IMR-90 (cell line): ENCODE results near the gene ZBTB9. TPM values are rescaled to one million over a fixed set of nuclear protein-coding genes. Genes with fewer than 3 reads are reported as not detected.
A peak's percentile ranks its signal among the peaks of the same experiment; 100 is the strongest.

ENCODE experiments used
- ATAC-seq: fragments of 200-7000 bp; cut with Tn5 transposase; 2 replicates; pipeline ENCODE4 v1.9.1; 2020; ENCODE audit warnings: low read depth, mild to moderate bottlenecking, moderate library complexity
- BruUV-seq: library from RNA; stranded (reverse); fragments of 400-500 nt; replicated peaks from 2 replicates; lab custom pipeline; 2021; lab: Mats Ljungman, UMichigan
- CTCF ChIA-PET: fragments of 300-600 bp; formaldehyde crosslinking; extraction: SDS; loops from one replicate; lab custom pipeline; 2021; ENCODE audit warnings: antibody characterized with exemption; lab: Yijun Ruan, JAX
- POLR2A ChIA-PET: fragments of 300-600 bp; sonication (Branson Sonifier 250); formaldehyde crosslinking; loops from one replicate; lab custom pipeline; 2022; ENCODE audit warnings: antibody characterized with exemption; ENCODE audit not compliant: unreplicated experiment; lab: Charles Lee
- DNase-seq: peaks from one replicate; pipeline ENCODE4 v3.0.0; 2013
- H2AFZ ChIP-seq: replicated peaks from 2 replicates; pipeline ENCODE3; 2013; ENCODE audit warnings: low read length, mild to moderate bottlenecking; ENCODE audit not compliant: poor library complexity
- H2AK5ac ChIP-seq: 2 replicates; pipeline ENCODE4 v1.6.1; 2013; ENCODE audit warnings: low read depth, low read length, inconsistent platforms
- H2AK9ac ChIP-seq: replicated peaks from 2 replicates; pipeline ENCODE3; 2013; ENCODE audit warnings: mild to moderate bottlenecking, low read depth, low read length, moderate library complexity; ENCODE audit not compliant: poor library complexity
- H2BK120ac ChIP-seq: 2 replicates; pipeline ENCODE4 v1.6.1; 2013; ENCODE audit warnings: low read depth, low read length, inconsistent platforms
- H2BK15ac ChIP-seq: 3 replicates; pipeline ENCODE4 v1.6.1; 2013; ENCODE audit warnings: low read depth, low read length, inconsistent platforms
- H2BK20ac ChIP-seq: 2 replicates; pipeline ENCODE4 v1.6.1; 2013; ENCODE audit warnings: low read depth, mild to moderate bottlenecking, inconsistent platforms, low read length, moderate library complexity
- H2BK5ac ChIP-seq: 2 replicates; pipeline ENCODE4 v1.6.1; 2013; ENCODE audit warnings: mild to moderate bottlenecking, low read depth, low read length, inconsistent platforms; ENCODE audit not compliant: poor library complexity, severe bottlenecking
- H3K14ac ChIP-seq: replicated peaks from 2 replicates; pipeline ENCODE4 v1.6.1; 2013; ENCODE audit warnings: low read depth, low read length, inconsistent platforms
- H3K18ac ChIP-seq: 2 replicates; pipeline ENCODE4 v1.6.1; 2013; ENCODE audit warnings: low read depth, low read length, control low read depth
- H3K23ac ChIP-seq: 2 replicates; pipeline ENCODE4 v1.6.1; 2013; ENCODE audit warnings: low read depth, low read length, inconsistent platforms
- H3K27ac ChIP-seq: 2 replicates; pipeline ENCODE4 v1.5.1; 2013; ENCODE audit warnings: mild to moderate bottlenecking, control low read depth, low read length; ENCODE audit not compliant: insufficient read depth
- H3K27me3 ChIP-seq: 2 replicates; pipeline ENCODE4 v1.6.1; 2013; ENCODE audit warnings: low read length; ENCODE audit not compliant: control insufficient read depth, insufficient read depth
- H3K36me3 ChIP-seq: 2 replicates; pipeline ENCODE4 v1.6.1; 2013; ENCODE audit warnings: low read length, mixed read lengths; ENCODE audit not compliant: control insufficient read depth, insufficient read depth
- H3K4ac ChIP-seq: 2 replicates; pipeline ENCODE4 v1.6.1; 2013; ENCODE audit warnings: low read depth, low read length, inconsistent platforms
- H3K4me1 ChIP-seq: 2 replicates; pipeline ENCODE4 v1.6.1; 2013; ENCODE audit warnings: low read length, mixed read lengths; ENCODE audit not compliant: control insufficient read depth, insufficient read depth
- H3K4me2 ChIP-seq: 2 replicates; pipeline ENCODE4 v1.6.1; 2013; ENCODE audit warnings: low read depth, mild to moderate bottlenecking, control low read depth, low read length, moderate library complexity
- H3K4me3 ChIP-seq: 2 replicates; pipeline ENCODE4 v1.5.1; 2013; ENCODE audit warnings: low read depth, mild to moderate bottlenecking, control low read depth, low read length, moderate library complexity; ENCODE audit not compliant: insufficient read depth
- H3K56ac ChIP-seq: 2 replicates; pipeline ENCODE4 v1.6.1; 2013; ENCODE audit warnings: low read length, inconsistent platforms; ENCODE audit not compliant: insufficient read depth; ENCODE audit errors: extremely low read depth
- H3K79me1 ChIP-seq, 2 experiments: 2 replicates each; pipeline ENCODE4 v1.6.1; 2013; ENCODE audit warnings: low read length in 2 of 2, inconsistent platforms in 1 of 2, low read depth in 1 of 2
- H3K9ac ChIP-seq: 2 replicates; pipeline ENCODE4 v1.6.1; 2013; ENCODE audit warnings: low read depth, low read length, control low read depth
- H3K9me1 ChIP-seq: 2 replicates; pipeline ENCODE4 v1.6.1; 2013; ENCODE audit warnings: low read length, inconsistent platforms; ENCODE audit not compliant: insufficient read depth
- H3K9me3 ChIP-seq: 2 replicates; pipeline ENCODE4 v1.6.1; 2013; ENCODE audit warnings: low read length; ENCODE audit not compliant: control insufficient read depth, insufficient read depth
- H4K20me1 ChIP-seq: 2 replicates; pipeline ENCODE4 v1.6.1; 2013; ENCODE audit warnings: low read length, inconsistent platforms; ENCODE audit not compliant: insufficient read depth
- H4K5ac ChIP-seq: 2 replicates; pipeline ENCODE4 v1.6.1; 2013; ENCODE audit warnings: mild to moderate bottlenecking, low read depth, low read length, control low read depth
- H4K8ac ChIP-seq, 2 experiments: 2 replicates each; pipeline ENCODE4 v1.6.1; 2013; ENCODE audit warnings: low read depth in 2 of 2, low read length in 2 of 2, control low read depth in 1 of 2, inconsistent platforms in 1 of 2
- H4K91ac ChIP-seq: 2 replicates; pipeline ENCODE4 v1.6.1; 2013; ENCODE audit warnings: low read depth, low read length, inconsistent platforms; ENCODE audit not compliant: insufficient read depth
- BHLHE40 ChIP-seq: fragments of 150-350 bp; IDR thresholded peaks from 2 replicates; pipeline ENCODE4 v1.6.1; 2016; ENCODE audit warnings: mild to moderate bottlenecking, low read depth, low read length
- CEBPB ChIP-seq: IDR thresholded peaks from 2 replicates; pipeline ENCODE4 v1.6.1; 2012; ENCODE audit warnings: low read depth, low read length, improper control_type of control experiment
- CTCF ChIP-seq: conservative IDR thresholded peaks from 2 replicates; pipeline ENCODE4 v1.5.1; 2012; ENCODE audit warnings: mild to moderate bottlenecking, low read depth, low read length, improper control_type of control experiment
- FOS ChIP-seq: fragments of 150-350 bp; IDR thresholded peaks from 2 replicates; pipeline ENCODE4 v1.6.1; 2016; ENCODE audit warnings: low read depth, low read length
- MAFK ChIP-seq: IDR thresholded peaks from 2 replicates; pipeline ENCODE4 v1.6.1; 2012; ENCODE audit warnings: low read depth, low read length, improper control_type of control experiment
- MAZ ChIP-seq: IDR thresholded peaks from 2 replicates; pipeline ENCODE4 v1.6.1; 2012; ENCODE audit warnings: low read depth, mild to moderate bottlenecking, low read length, improper control_type of control experiment, moderate library complexity, borderline replicate concordance
- NFE2L2 ChIP-seq: fragments of 150-350 bp; IDR thresholded peaks from 2 replicates; pipeline ENCODE4 v1.6.1; 2016; ENCODE audit warnings: low read depth, mild to moderate bottlenecking, low read length
- POLR2A ChIP-seq: IDR thresholded peaks from 2 replicates; pipeline ENCODE4 v1.6.1; 2012; ENCODE audit warnings: mild to moderate bottlenecking, low read depth, low read length
- RAD21 ChIP-seq: IDR thresholded peaks from 2 replicates; pipeline ENCODE4 v1.6.1; 2012; ENCODE audit warnings: low read length, improper control_type of control experiment
- SMC3 ChIP-seq: fragments of 150-350 bp; IDR thresholded peaks from 2 replicates; pipeline ENCODE4 v1.6.1; 2016; ENCODE audit warnings: low read depth, mild to moderate bottlenecking, antibody characterized with exemption, low read length, moderate library complexity
- USF2 ChIP-seq: fragments of 150-350 bp; IDR thresholded peaks from 2 replicates; pipeline ENCODE4 v1.6.1; 2017; ENCODE audit warnings: mild to moderate bottlenecking, antibody characterized with exemption, low read length, low read depth
- WGBS, 2 experiments: methylation state at CpG; one replicate each; pipeline versions ENCODE4 v1.1.5 to v1.1.7; 2013; ENCODE audit warnings: missing lambda C conversion rate in 2 of 2; ENCODE audit not compliant: insufficient read length in 1 of 2; ENCODE audit errors: extremely low coverage in 2 of 2; 5-methylcytosine and 5-hydroxymethylcytosine counted together
- dilution Hi-C: fragments of 300-500 bp; cut with HindIII; formaldehyde crosslinking; loops from one replicate; pipeline ENCODE4 v1.14.3; 2018; ENCODE audit warnings: low sequenced_read_pairs; ENCODE audit not compliant: unreplicated experiment
- in situ Hi-C: fragments of 300-500 bp; cut with MboI; formaldehyde crosslinking; loops from 3 replicates; pipeline ENCODE4 v1.14.3; 2019; ENCODE audit warnings: low sequenced_read_pairs, inconsistent platforms, mixed read lengths
- intact Hi-C: fragments of 100-400 bp; cut with micrococcal nuclease; formaldehyde crosslinking; loops from 2 replicates; pipeline ENCODE4 v1.10.0; 2022
- polyA plus RNA-seq, 3 experiments: library from polyadenylated mRNA; depleted of rRNA; stranded (reverse); fragments of >200 nt; gene quantifications; 2 replicates each; pipeline ENCODE4 v1.2.3, GENCODE V29; 2012; ENCODE audit warnings: low replicate concordance in 1 of 3
- total RNA-seq: library from RNA; depleted of rRNA; stranded (reverse); fragments of >200 nt; gene quantifications from 2 replicates; pipeline ENCODE4 v1.2.3, GENCODE V29; 2012

Gene ZBTB9
- total and polyA plus RNA-seq, 2 of the 4 experiments (the other 2 are of a cell fraction) = 5.4 to 5.9 TPM

DNA sequence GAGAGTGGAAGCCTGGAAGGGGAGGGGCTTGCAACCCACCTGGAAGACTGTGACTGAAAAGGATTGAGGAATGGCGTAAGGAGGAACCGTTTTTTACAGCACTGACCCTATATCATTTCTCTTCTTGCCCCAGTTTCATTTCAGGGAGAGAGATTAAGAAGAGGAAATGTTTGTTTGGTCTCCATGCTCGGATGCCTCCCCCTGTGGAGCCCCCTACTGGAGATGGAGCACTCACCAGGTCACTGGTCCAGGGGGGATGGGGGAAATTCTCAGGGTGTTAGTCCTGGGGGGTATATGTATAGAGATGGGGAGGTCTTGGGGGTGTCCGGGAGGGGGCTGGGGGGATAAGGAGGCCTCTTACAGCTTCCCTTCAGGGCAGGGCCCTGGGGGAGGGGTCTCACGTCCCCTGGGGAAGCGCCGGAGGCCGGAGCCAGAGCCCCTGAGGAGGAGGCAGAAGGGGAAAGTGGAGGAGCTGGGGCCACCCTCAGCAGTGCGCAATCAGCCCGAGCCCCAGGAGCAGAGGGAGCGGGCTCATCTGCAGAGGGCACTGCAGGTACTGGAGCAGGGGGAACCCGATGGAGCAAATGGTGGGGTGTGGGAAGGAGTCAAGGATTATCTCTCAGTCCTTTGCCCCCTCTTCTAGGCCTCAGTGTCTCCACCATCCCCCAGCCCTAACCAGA lies 39.6 kb upstream of the ZBTB9 start:
- Histone ChIP-seq H4K91ac (no peak overlapping the region), H3K9me3 (no peaks in the 10 kb centered on the region), H2BK20ac (no peak overlapping the region), H4K5ac (no peak overlapping the region), H4K8ac (no peak overlapping the region), H3K27me3 (no peaks in the 10 kb centered on the region), H3K79me1 (peaks cover 23 to 75% of the 10 kb centered on the region in 2 experiments), H2AK9ac (peak overlapping the region; percentile 50), H3K4ac (no peak overlapping the region; the same call in 1 of the 2 replicates), H3K36me3 (peaks cover 40% of the 10 kb centered on the region), H2BK120ac (no peak overlapping the region), H3K14ac (no peak overlapping the region), H3K4me3 (no peak overlapping the region), H3K9ac (no peak overlapping the region), H3K18ac (no peak overlapping the region), H3K23ac (no peak overlapping the region), H2AFZ (no peak overlapping the region), H3K56ac (no peak overlapping the region), H3K4me1 (peaks cover 19% of the 10 kb centered on the region), H4K20me1 (peaks cover 19% of the 10 kb centered on the region), H3K4me2 (no peak overlapping the region), H2AK5ac (no peak overlapping the region; the same call in 1 of the 2 replicates), H2BK5ac (no peak overlapping the region), H2BK15ac (no peak overlapping the region), H3K9me1 (peaks cover 9% of the 10 kb centered on the region), H3K27ac (no peak overlapping the region)
- ChIA-PET CTCF (no interaction called here), POLR2A (no interaction called here)
- in situ Hi-C loops = no loop called here
- TF ChIP-seq POLR2A = no peak
- no peak for TF ChIP-seq CEBPB
- no peak for TF ChIP-seq BHLHE40
- no peak for TF ChIP-seq MAFK
- TF ChIP-seq MAZ = no peak
- TF ChIP-seq SMC3 = no peak; the same call in 1 of the 2 replicates
- TF ChIP-seq RAD21 = 0 out of 2 replicates have a peak, but pooled peaks have one; percentile 12
- no peak for TF ChIP-seq FOS
- TF ChIP-seq USF2 = no peak
- TF ChIP-seq NFE2L2 = no peak
- TF ChIP-seq CTCF = peak; percentile 51
- no TSS peak for BruUV-seq
- no peak for DNase-seq
- ATAC-seq = no peak
- dilution Hi-C loops = no loop called here
- WGBS, 2 experiments = no CpG with 5 or more reads among the region's 12 CpGs
- intact Hi-C loops = loop anchor here (5.0 kb wide), 2 partner anchors 102 to 117 kb away; partner anchors contain the start of genes RGL2 and TAPBP
